Activated CD8-positive, alpha-beta memory T cell treated with anti-CD3 and anti-CD28 coated beads, Interleukin-2, amount 10 ng/mL, durations not matched to agents 7 days and 5 days (primary cell): Measurements from ENCODE around the gene PHF8. TPM values are rescaled to one million over a fixed set of nuclear protein-coding genes. Genes with fewer than 3 reads are reported as not detected.
A peak's percentile ranks its signal among the peaks of the same experiment; 100 is the strongest.

ENCODE experiments used
- ATAC-seq: fragments of 150-1000 bp; cut with Tn5 transposase; one replicate; pipeline ENCODE4 v1.10.0; 2021; ENCODE audit warnings: moderate library complexity
- CTCF ChIA-PET: fragments of 350-600 bp; sonication (Branson Sonifier 250); formaldehyde crosslinking; loops from one replicate; lab custom pipeline; 2021; ENCODE audit warnings: antibody characterized with exemption; lab: Charles Lee
- DNase-seq: peaks from one replicate; pipeline ENCODE4 v3.0.0-alpha.2; 2020
- H3K27ac Mint-ChIP-seq: one replicate; pipeline ENCODE4 v1.8.0; 2021; ENCODE audit warnings: mild to moderate bottlenecking, mixed read lengths
- H3K27me3 Mint-ChIP-seq: one replicate; pipeline ENCODE4 v1.8.0; 2021; ENCODE audit warnings: mixed read lengths
- H3K36me3 Mint-ChIP-seq: one replicate; pipeline ENCODE4 v1.8.0; 2021; ENCODE audit warnings: mild to moderate bottlenecking, mixed read lengths
- H3K4me1 Mint-ChIP-seq: one replicate; pipeline ENCODE4 v1.8.0; 2021; ENCODE audit warnings: mixed read lengths
- H3K4me3 Mint-ChIP-seq: one replicate; pipeline ENCODE4 v1.8.0; 2021; ENCODE audit warnings: mild to moderate bottlenecking, moderate library complexity, mixed read lengths
- H3K9me3 Mint-ChIP-seq: one replicate; pipeline ENCODE4 v1.8.0; 2022; ENCODE audit warnings: low read depth, mixed read lengths
- total RNA-seq, 2 experiments: library from RNA; stranded (reverse); gene quantifications; one replicate each; pipeline ENCODE4 v1.2.3, GENCODE V29; 2021

The PHF8 gene
- total RNA-seq, 2 experiments from 2014 or later, result 42.9 to 44.9 TPM

DNA sequence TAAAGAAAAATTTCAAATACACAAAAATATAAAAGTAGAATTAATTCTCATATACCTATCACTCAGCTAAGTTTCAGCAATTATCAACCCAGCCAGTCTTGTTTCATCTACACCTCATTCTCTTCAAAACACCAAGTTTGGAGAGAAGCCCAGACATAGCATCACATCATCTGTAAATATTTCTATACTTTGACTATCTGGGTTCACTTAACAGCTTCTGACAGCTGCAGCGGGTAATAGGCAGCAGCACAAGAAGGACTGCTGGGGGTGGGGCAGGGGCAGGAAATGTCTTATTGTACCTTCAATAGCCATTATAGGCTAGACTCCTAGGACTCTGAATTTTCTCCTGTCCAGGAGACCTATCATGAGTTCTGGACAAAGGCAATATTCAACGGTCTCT, 54.1 kb downstream of the PHF8 start:
- H3K4me3 Mint-ChIP-seq, result no peak overlapping the region
- DNase-seq, result no peak
- H3K4me1 Mint-ChIP-seq, result peaks cover 9% of the 10 kb centered on the region
- H3K9me3 Mint-ChIP-seq, result no peaks in the 10 kb centered on the region
- H3K36me3 Mint-ChIP-seq, result peaks cover 35% of the 10 kb centered on the region
- ATAC-seq, result no peak
- no peak overlapping the region for H3K27ac Mint-ChIP-seq
- no peaks in the 10 kb centered on the region for H3K27me3 Mint-ChIP-seq
- CTCF ChIA-PET, result interaction anchor here (0.9 kb wide), 1 partner anchor 15 kb away, joined by 3 read pairs; no protein-coding TSS in a partner anchor

DNA sequence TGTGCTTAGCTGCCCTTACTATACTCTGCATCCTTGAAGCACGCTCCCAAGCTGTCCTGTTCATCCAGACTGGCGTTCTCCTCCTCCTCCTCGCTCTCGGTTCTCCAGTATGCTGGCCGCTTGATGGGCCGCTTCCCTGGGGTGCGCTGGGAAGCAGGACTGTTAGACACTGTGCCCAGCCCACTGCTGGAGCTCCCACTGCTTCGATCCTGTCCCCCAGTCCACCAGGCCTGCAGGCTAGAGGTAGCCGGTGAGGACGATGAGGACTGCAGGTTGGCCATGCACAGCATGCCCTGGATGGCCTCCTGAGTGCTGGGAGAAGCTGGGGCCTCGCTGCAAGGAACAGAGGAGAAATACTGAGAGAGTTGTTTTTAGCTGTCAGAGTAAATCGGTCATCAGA, 59.4 kb downstream of the PHF8 start:
- Mint-ChIP-seq H3K4me1 (peaks cover 6% of the 10 kb centered on the region), H3K9me3 (no peaks in the 10 kb centered on the region), H3K36me3 (peaks cover 31% of the 10 kb centered on the region), H3K27ac (no peak overlapping the region), H3K4me3 (no peak overlapping the region), H3K27me3 (no peaks in the 10 kb centered on the region)
- ATAC-seq, result no peak
- CTCF ChIA-PET, result no interaction called here
- DNase-seq, result no peak

- Mint-ChIP-seq H3K27ac (no peak overlapping the region), H3K36me3 (peaks cover 56% of the 10 kb centered on the region), H3K4me3 (no peak overlapping the region), H3K27me3 (no peaks in the 10 kb centered on the region), H3K9me3 (no peaks in the 10 kb centered on the region), H3K4me1 (peaks cover 2% of the 10 kb centered on the region)
- CTCF ChIA-PET, result no interaction called here
- DNase-seq (no peak), ATAC-seq (no peak)
Observed at GRCh38 chrX:53974529-53974928, 69.7 kb downstream of the PHF8 start.

DNA sequence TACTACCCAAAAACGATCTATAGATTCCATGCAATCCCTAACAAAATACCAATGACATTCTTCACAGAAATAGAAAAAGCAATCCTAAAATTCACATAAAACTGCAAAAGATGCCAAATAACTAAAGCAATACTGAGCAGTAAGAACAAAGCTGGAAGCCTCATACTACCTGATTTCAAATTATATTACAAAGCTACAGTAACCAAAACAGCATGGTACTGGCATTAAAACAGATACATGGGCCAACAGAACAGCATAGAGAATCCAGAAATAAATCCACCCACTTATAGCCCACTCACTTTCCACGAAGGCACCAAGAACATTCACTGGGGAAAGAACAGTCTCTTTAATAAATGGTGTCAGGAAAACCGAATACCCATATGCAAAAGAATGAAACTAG, 74.7 kb downstream of the PHF8 start:
- Mint-ChIP-seq H3K9me3 (peaks cover 3% of the 10 kb centered on the region), H3K4me1 (no peaks in the 10 kb centered on the region), H3K4me3 (no peak overlapping the region), H3K27me3 (no peaks in the 10 kb centered on the region), H3K27ac (no peak overlapping the region), H3K36me3 (peaks cover 61% of the 10 kb centered on the region)
- CTCF ChIA-PET, result no interaction called here
- DNase-seq, result no peak
- ATAC-seq, result no peak

DNA sequence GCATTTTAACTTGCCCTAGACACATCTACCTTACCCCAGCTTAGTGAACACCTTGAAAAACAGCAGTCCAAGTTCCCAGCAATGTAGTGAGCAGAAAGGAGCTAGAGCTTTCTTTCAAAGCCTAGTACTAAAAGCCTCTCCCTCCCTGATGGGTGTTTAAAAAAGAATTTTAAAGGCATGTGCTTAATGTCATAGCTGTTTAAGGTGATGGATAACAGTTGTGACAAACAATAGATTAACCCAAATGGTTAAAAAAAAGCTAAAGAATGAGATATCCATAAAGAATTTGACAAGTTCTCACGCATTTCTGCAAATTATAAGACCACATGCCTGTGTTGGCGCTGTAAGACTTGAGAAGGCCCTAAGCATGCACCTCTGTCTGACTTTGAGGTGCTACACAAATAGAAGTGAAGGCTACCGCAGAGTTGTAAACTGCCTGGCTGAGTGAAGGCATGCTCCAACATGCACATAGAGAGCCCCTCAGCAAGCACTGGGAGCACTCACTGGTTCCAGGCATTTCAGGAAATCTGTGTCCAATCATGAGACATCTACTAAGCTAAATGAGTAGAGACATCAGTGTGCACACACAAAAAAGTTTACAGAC, 94.0 kb downstream of the PHF8 start:
- no peak for ATAC-seq
- CTCF ChIA-PET, result no interaction called here
- H3K27me3 Mint-ChIP-seq, result no peaks in the 10 kb centered on the region
- no peak overlapping the region for H3K27ac Mint-ChIP-seq
- H3K4me3 Mint-ChIP-seq, result no peak overlapping the region
- DNase-seq, result no peak
- H3K4me1 Mint-ChIP-seq, result no peaks in the 10 kb centered on the region
- no peaks in the 10 kb centered on the region for H3K9me3 Mint-ChIP-seq
- H3K36me3 Mint-ChIP-seq, result peaks cover 30% of the 10 kb centered on the region

- no peaks in the 10 kb centered on the region for H3K9me3 Mint-ChIP-seq
- no peak overlapping the region for H3K4me3 Mint-ChIP-seq
- H3K36me3 Mint-ChIP-seq, result peaks cover 47% of the 10 kb centered on the region
- CTCF ChIA-PET, result no interaction called here
- no peak for DNase-seq
- no peaks in the 10 kb centered on the region for H3K27me3 Mint-ChIP-seq
- no peak overlapping the region for H3K27ac Mint-ChIP-seq
- peaks cover 28% of the 10 kb centered on the region for H3K4me1 Mint-ChIP-seq
- no peak for ATAC-seq
Observed at GRCh38 chrX:53940180-53940579, 104.1 kb downstream of the PHF8 start.

- Mint-ChIP-seq H3K9me3 (no peaks in the 10 kb centered on the region), H3K27me3 (no peaks in the 10 kb centered on the region), H3K36me3 (peaks cover 47% of the 10 kb centered on the region), H3K4me3 (no peak overlapping the region), H3K27ac (peak overlapping the region; percentile 69), H3K4me1 (peaks cover 28% of the 10 kb centered on the region)
- CTCF ChIA-PET, result no interaction called here
- peak; percentile 51 for ATAC-seq
- DNase-seq, result peak; percentile 41
Observed at GRCh38 chrX:53939127-53939526, 105.1 kb downstream of the PHF8 start.

GRCh38 chrX:53930515-53931380, 113.5 kb downstream of the PHF8 start:
- Mint-ChIP-seq H3K27me3 (no peaks in the 10 kb centered on the region), H3K27ac (no peak overlapping the region), H3K36me3 (no peaks in the 10 kb centered on the region), H3K9me3 (no peaks in the 10 kb centered on the region), H3K4me1 (peaks cover 2% of the 10 kb centered on the region), H3K4me3 (no peak overlapping the region)
- CTCF ChIA-PET, result no interaction called here
- ATAC-seq, result no peak
- DNase-seq, result no peak

- H3K27ac Mint-ChIP-seq, result no peak overlapping the region
- DNase-seq, result no peak
- H3K4me1 Mint-ChIP-seq, result no peaks in the 10 kb centered on the region
- no peak overlapping the region for H3K4me3 Mint-ChIP-seq
- ATAC-seq, result no peak
- no peaks in the 10 kb centered on the region for H3K9me3 Mint-ChIP-seq
- no peaks in the 10 kb centered on the region for H3K36me3 Mint-ChIP-seq
- no peaks in the 10 kb centered on the region for H3K27me3 Mint-ChIP-seq
- CTCF ChIA-PET, result no interaction called here
Observed at GRCh38 chrX:53926030-53926429, 118.2 kb downstream of the PHF8 start.

DNA sequence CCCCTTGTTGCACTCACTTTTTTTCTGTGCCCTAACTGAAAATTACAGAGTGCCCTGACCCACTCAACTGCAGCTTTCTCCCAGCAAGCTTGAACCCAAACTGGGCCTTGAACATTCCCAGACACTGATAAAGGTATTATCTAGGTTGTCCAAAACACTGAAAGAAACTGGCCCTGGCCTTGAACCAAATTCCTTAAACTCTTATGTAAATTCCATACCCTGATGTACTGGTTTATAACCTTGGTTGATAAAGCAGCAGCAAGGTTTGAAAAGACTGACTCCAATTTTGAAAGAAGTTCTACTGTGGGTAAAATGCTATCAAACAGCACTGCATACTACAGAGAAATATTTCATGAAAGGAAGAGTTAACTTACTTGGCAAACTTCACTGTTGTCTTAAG, 125.6 kb downstream of the PHF8 start:
- Mint-ChIP-seq H3K36me3 (no peaks in the 10 kb centered on the region), H3K9me3 (no peaks in the 10 kb centered on the region), H3K4me1 (no peaks in the 10 kb centered on the region), H3K4me3 (no peak overlapping the region), H3K27ac (no peak overlapping the region), H3K27me3 (no peaks in the 10 kb centered on the region)
- CTCF ChIA-PET, result no interaction called here
- ATAC-seq (no peak), DNase-seq (no peak)

- Mint-ChIP-seq H3K36me3 (no peaks in the 10 kb centered on the region), H3K27me3 (peaks cover 6% of the 10 kb centered on the region), H3K4me1 (no peaks in the 10 kb centered on the region), H3K9me3 (no peaks in the 10 kb centered on the region), H3K27ac (no peak overlapping the region), H3K4me3 (no peak overlapping the region)
- CTCF ChIA-PET, result no interaction called here
- ATAC-seq (no peak), DNase-seq (no peak)
Observed at GRCh38 chrX:53900623-53901022, 143.7 kb downstream of the PHF8 start.

DNA sequence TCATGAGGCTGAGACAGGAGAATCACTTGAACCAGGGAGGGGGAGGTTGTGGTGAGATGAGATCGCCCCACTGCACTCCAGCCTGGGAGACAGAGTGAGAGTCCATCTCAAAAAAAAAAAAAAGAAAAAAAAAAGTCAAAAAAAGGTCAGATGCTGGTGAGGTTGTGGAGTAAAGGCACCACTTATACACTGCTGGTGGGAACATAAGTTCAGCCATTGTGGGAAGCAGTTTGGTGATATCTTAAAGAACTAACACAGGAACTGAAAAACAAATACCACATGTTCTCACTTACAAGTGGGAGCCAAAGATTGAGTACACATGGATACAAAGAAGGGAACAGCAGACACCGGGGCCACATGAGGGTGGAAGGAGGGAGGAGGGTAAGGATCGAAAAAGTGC, 149.0 kb downstream of the PHF8 start:
- Mint-ChIP-seq H3K4me3 (no peak overlapping the region), H3K9me3 (no peaks in the 10 kb centered on the region), H3K36me3 (no peaks in the 10 kb centered on the region), H3K27me3 (peaks cover 6% of the 10 kb centered on the region), H3K27ac (no peak overlapping the region), H3K4me1 (no peaks in the 10 kb centered on the region)
- no peak for DNase-seq
- CTCF ChIA-PET, result no interaction called here
- no peak for ATAC-seq
